Activated naive CD4-positive, alpha-beta T cell (primary cell): ENCODE data around the gene CDK5R2.

Source experiments
- DNase-seq, 4 experiments: peaks; one replicate each; lab custom pipeline; 2025; lab: John Stamatoyannopoulos, UW

CDK5R2 gene

GRCh38 chr2:219003979-219004378, 44.5 kb downstream of the CDK5R2 start:
- no peak for DNase-seq

GRCh38 chr2:219009294-219009693, 49.8 kb downstream of the CDK5R2 start:
- DNase-seq: no peak

GRCh38 chr2:219010162-219010756, 50.8 kb downstream of the CDK5R2 start:
- DNase-seq: no peak

GRCh38 chr2:219010873-219011272, 51.4 kb downstream of the CDK5R2 start:
- no peak for DNase-seq
